NT2/D1 (cell line): ENCODE measurements around the gene QSER1.

Source experiments
- SUZ12 ChIP-seq: IDR thresholded peaks from 2 replicates; pipeline ENCODE4 v1.6.1; 2011; ENCODE audit not compliant: insufficient read length, insufficient read depth; ENCODE audit errors: extremely low read depth
- YY1 ChIP-seq: IDR thresholded peaks from 2 replicates; pipeline ENCODE4 v1.6.1; 2011; ENCODE audit not compliant: insufficient read length, insufficient read depth
- ZNF274 ChIP-seq: IDR thresholded peaks from 2 replicates; pipeline ENCODE4 v1.6.1; 2011; ENCODE audit warnings: mild to moderate bottlenecking, low read depth, low read length

- TF ChIP-seq YY1 (no peak), ZNF274 (no peak), SUZ12 (no peak)
Measured at GRCh38 chr11:32952421-32952820, 59.8 kb downstream of the QSER1 start.
